Fibroblast of lung (primary cell): ENCODE results near the gene GPC6. TPM values are rescaled to one million over a fixed set of nuclear protein-coding genes. Genes with fewer than 3 reads are reported as not detected.

Experiments used
- DNase-seq, 2 donors: peaks; one replicate each; pipeline versions ENCODE4 v3.0.0 to v3.0.0-alpha.2; 2010; ENCODE audit warnings: low read depth in 2 of 2
- H2AFZ ChIP-seq: 2 replicates; pipeline ENCODE4 v1.5.1; 2012; ENCODE audit warnings: low read length, control low read depth, inconsistent platforms
- H3K27ac ChIP-seq: 2 replicates; pipeline ENCODE4 v1.5.1; 2011; ENCODE audit warnings: low read length, control low read depth; ENCODE audit not compliant: insufficient read depth
- H3K27me3 ChIP-seq: 2 replicates; pipeline ENCODE4 v1.5.1; 2011; ENCODE audit warnings: mild to moderate bottlenecking, low read length; ENCODE audit not compliant: control insufficient read depth, insufficient read depth
- H3K36me3 ChIP-seq: 2 replicates; pipeline ENCODE4 v1.5.1; 2011; ENCODE audit warnings: low read length; ENCODE audit not compliant: control insufficient read depth, insufficient read depth
- H3K4me1 ChIP-seq: 2 replicates; pipeline ENCODE4 v1.5.1; 2011; ENCODE audit warnings: low read length; ENCODE audit not compliant: control insufficient read depth, insufficient read depth; ENCODE audit errors: extremely low read depth
- H3K4me2 ChIP-seq: 2 replicates; pipeline ENCODE4 v1.5.1; 2011; ENCODE audit warnings: low read length, control low read depth; ENCODE audit not compliant: insufficient read depth; ENCODE audit errors: extremely low read depth
- H3K4me3 ChIP-seq, 4 experiments: fragments of 200-600 bp in 1 of 4; sonication (generic) in 1 of 4; replicated peaks in 1 of 4; 2 replicates each; pipeline ENCODE4 v1.5.1; 2011 to 2016; ENCODE audit warnings: low read length in 4 of 4, low read depth in 3 of 4, mild to moderate bottlenecking in 3 of 4, control low read depth in 2 of 4, inconsistent platforms in 1 of 4, mixed read lengths in 1 of 4; ENCODE audit not compliant: insufficient read depth in 1 of 4; ENCODE audit errors: control extremely low read depth in 1 of 4
- H3K79me2 ChIP-seq: 2 replicates; pipeline ENCODE4 v1.5.1; 2012; ENCODE audit warnings: mild to moderate bottlenecking, low read length, inconsistent platforms; ENCODE audit not compliant: control insufficient read depth, insufficient read depth
- H3K9ac ChIP-seq: 2 replicates; pipeline ENCODE4 v1.5.1; 2011; ENCODE audit warnings: mild to moderate bottlenecking, low read length, control low read depth; ENCODE audit not compliant: insufficient read depth
- H3K9me3 ChIP-seq: 2 replicates; pipeline ENCODE4 v1.5.1; 2012; ENCODE audit warnings: low read depth, low read length; ENCODE audit not compliant: control insufficient read depth, insufficient read depth
- H4K20me1 ChIP-seq: 2 replicates; pipeline ENCODE4 v1.5.1; 2011; ENCODE audit warnings: low read length; ENCODE audit not compliant: control insufficient read depth, insufficient read depth; ENCODE audit errors: extremely low read depth
- EZH2 ChIP-seq: IDR thresholded peaks from 2 replicates; pipeline ENCODE4 v1.5.1; 2012; ENCODE audit warnings: low read length, control low read depth, mild to moderate bottlenecking; ENCODE audit errors: missing control alignments
- polyA plus RNA-seq, 2 donors: library from polyadenylated mRNA; depleted of rRNA in 1 of 2; stranded (reverse) in 1 of 2; unstranded in 1 of 2; fragments of >200 nt; gene quantifications; 2 replicates each; pipeline ENCODE4 v1.2.1, GENCODE V29; 2011 to 2012; ENCODE audit warnings: missing spikeins in 1 of 2
- total RNA-seq: library from RNA; depleted of rRNA; stranded (reverse); fragments of >200 nt; gene quantifications from 2 replicates; pipeline ENCODE4 v1.2.1, GENCODE V29; 2014
- TF ChIP-seq, protein P1 (sequence below), 2 donors: IDR thresholded peaks in 1 of 2; conservative IDR thresholded peaks in 1 of 2; 1 replicate in 1 of 2; 2 replicates in 1 of 2; pipeline ENCODE4 v1.5.1; 2011 to 2012; ENCODE audit warnings: low read length in 2 of 2, control low read depth in 1 of 2, inconsistent platforms in 1 of 2, low read depth in 1 of 2, mild to moderate bottlenecking in 1 of 2

The GPC6 gene
- total and polyA plus RNA-seq, 2 donors (not counting 1 experiment from before 2014, with no cell fraction given): 11.2 to 33.7 TPM

DNA sequence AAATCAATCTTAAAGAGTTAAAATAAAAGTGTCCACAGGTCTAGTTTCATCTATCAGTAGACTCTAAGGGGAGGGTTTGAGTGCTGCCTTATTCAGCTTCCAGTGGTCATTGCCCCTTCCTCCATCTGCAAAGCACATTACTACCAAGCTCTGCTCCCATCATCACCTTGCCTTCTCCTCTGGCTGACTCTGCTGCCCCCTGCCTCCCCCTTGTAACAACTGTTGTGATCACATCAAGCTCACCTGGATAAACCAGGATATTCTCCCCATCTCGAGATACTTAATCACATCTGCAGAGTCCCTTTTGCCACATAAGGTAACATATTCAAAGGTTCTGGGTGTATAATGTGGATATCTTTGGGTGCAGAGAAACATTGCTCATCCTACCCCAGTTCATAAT, 43.3 kb upstream of the GPC6 start:
- H3K27me3 ChIP-seq: no peaks in the 10 kb centered on the region
- TF ChIP-seq, protein P1, sequence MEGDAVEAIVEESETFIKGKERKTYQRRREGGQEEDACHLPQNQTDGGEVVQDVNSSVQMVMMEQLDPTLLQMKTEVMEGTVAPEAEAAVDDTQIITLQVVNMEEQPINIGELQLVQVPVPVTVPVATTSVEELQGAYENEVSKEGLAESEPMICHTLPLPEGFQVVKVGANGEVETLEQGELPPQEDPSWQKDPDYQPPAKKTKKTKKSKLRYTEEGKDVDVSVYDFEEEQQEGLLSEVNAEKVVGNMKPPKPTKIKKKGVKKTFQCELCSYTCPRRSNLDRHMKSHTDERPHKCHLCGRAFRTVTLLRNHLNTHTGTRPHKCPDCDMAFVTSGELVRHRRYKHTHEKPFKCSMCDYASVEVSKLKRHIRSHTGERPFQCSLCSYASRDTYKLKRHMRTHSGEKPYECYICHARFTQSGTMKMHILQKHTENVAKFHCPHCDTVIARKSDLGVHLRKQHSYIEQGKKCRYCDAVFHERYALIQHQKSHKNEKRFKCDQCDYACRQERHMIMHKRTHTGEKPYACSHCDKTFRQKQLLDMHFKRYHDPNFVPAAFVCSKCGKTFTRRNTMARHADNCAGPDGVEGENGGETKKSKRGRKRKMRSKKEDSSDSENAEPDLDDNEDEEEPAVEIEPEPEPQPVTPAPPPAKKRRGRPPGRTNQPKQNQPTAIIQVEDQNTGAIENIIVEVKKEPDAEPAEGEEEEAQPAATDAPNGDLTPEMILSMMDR (conservative IDR thresholded peaks at IDR 0.05 in 1 of 2, IDR thresholded peaks at IDR 0.05 in 1 of 2; ENCODE audit: low read depth in 1 of 2, low read length in 2 of 2): no peak
- TF ChIP-seq EZH2: no peak
- H3K36me3 ChIP-seq: no peaks in the 10 kb centered on the region
- H3K4me1 ChIP-seq: no peaks in the 10 kb centered on the region
- no peak overlapping the region for H3K4me2 ChIP-seq
- H3K4me3 ChIP-seq: no peak overlapping the region
- no peaks in the 10 kb centered on the region for H3K79me2 ChIP-seq
- no peak overlapping the region for H3K27ac ChIP-seq
- H4K20me1 ChIP-seq: no peaks in the 10 kb centered on the region
- no peak overlapping the region for H3K9ac ChIP-seq
- no peak for DNase-seq
- H2AFZ ChIP-seq: no peak overlapping the region
- no peaks in the 10 kb centered on the region for H3K9me3 ChIP-seq

DNA sequence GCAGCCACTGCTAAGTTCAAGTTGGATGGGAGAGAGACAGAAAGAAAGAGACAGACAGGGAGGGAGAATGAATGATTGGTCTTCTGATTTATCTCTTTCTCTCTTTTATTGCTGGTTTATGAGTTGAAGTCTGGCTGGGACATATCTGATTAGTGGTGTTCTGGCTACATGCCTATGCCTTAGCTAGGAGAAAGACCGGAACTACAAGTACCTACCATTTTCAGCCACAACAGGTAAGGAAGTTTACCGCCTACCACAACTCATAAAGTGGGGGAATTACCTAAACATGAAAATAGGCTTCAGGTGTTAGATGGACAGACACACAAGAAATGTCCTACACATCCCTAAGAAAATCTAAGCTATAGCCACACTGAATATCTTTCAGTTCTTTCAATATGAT, 36.6 kb upstream of the GPC6 start:
- Histone ChIP-seq H3K27me3 (no peaks in the 10 kb centered on the region), H3K4me2 (no peak overlapping the region), H3K4me3 (no peak overlapping the region), H3K27ac (no peak overlapping the region), H3K79me2 (no peaks in the 10 kb centered on the region), H3K4me1 (no peaks in the 10 kb centered on the region), H3K9ac (no peak overlapping the region), H3K9me3 (no peaks in the 10 kb centered on the region), H3K36me3 (no peaks in the 10 kb centered on the region), H2AFZ (no peak overlapping the region), H4K20me1 (no peaks in the 10 kb centered on the region)
- TF ChIP-seq EZH2: no peak
- TF ChIP-seq, protein P1 (conservative IDR thresholded peaks at IDR 0.05 in 1 of 2, IDR thresholded peaks at IDR 0.05 in 1 of 2; ENCODE audit: low read depth in 1 of 2, low read length in 2 of 2): no peak
- DNase-seq: no peak

DNA sequence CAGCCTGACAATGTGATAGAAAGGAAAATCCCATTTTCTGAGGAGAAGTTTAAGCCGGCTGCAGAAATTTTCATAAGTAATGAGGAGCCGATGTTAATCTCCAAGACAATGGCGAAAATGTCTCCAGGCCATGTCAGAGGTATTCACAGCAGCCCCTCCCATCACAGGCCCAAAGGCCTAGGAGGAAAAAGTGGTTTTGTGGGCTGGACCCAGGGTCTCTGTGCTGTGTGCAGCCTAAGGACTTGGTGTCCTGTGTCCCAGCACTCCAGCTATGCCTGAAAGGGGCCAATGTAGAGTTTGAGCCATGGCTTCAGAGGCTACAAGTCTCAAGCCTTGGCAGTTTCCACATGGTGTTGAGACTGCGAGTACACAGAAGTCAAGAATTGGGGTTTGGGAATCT, 32.9 kb upstream of the GPC6 start:
- Histone ChIP-seq H3K9me3 (no peaks in the 10 kb centered on the region), H3K79me2 (no peaks in the 10 kb centered on the region), H3K4me2 (no peak overlapping the region), H3K4me1 (no peaks in the 10 kb centered on the region), H3K36me3 (no peaks in the 10 kb centered on the region), H4K20me1 (no peaks in the 10 kb centered on the region), H3K9ac (no peak overlapping the region), H3K27ac (no peak overlapping the region), H3K4me3 (no peak overlapping the region), H3K27me3 (no peaks in the 10 kb centered on the region), H2AFZ (no peak overlapping the region)
- TF ChIP-seq, protein P1 (conservative IDR thresholded peaks at IDR 0.05 in 1 of 2, IDR thresholded peaks at IDR 0.05 in 1 of 2; ENCODE audit: low read depth in 1 of 2, low read length in 2 of 2): no peak
- TF ChIP-seq EZH2: no peak
- no peak for DNase-seq
